SK-N-SH (cell line): ENCODE results near the gene LDB2. TPM values are rescaled to one million over a fixed set of nuclear protein-coding genes. Genes with fewer than 3 reads are reported as not detected.

Experiments used
- CTCF ChIA-PET: fragments of 300-600, 350-600 bp; formaldehyde crosslinking; extraction: SDS; loops from one replicate; lab custom pipeline; 2021; lab: Yijun Ruan, JAX
- POLR2A ChIA-PET: fragments of 350-600 bp; sonication (Branson Sonifier 250); formaldehyde crosslinking; extraction: SDS; loops from one replicate; lab custom pipeline; 2020; ENCODE audit warnings: antibody characterized with exemption, inconsistent platforms; lab: Yijun Ruan, JAX
- DNase-seq: peaks from one replicate; pipeline ENCODE4 v3.0.0; 2012
- H2AFZ ChIP-seq: fragments of 200-600 bp; sonication (generic); 2 replicates; pipeline ENCODE4 v1.8.1; 2016; ENCODE audit warnings: antibody characterized with exemption, mild to moderate bottlenecking, low read depth
- H3F3A ChIP-seq: fragments of 200-600 bp; sonication (generic); replicated peaks from 2 replicates; pipeline ENCODE3; 2016; ENCODE audit warnings: antibody characterized with exemption, mild to moderate bottlenecking; ENCODE audit not compliant: insufficient read depth
- H3K27ac ChIP-seq, 2 experiments: fragments of 200-500 bp in 1 of 2; fragments of 200-600 bp in 1 of 2; sonication (Bioruptor generic) in 1 of 2; sonication (generic), shearing (Covaris generic) in 1 of 2; 2 replicates each; pipeline versions ENCODE4 v1.5.1 to v1.6.1; 2014 to 2016; ENCODE audit warnings: low read depth in 2 of 2, inconsistent platforms in 1 of 2, low read length in 1 of 2, mild to moderate bottlenecking in 1 of 2, mixed read lengths in 1 of 2
- H3K27me3 ChIP-seq: fragments of 200-600 bp; sonication (generic), shearing (Covaris generic); 2 replicates; pipeline ENCODE4 v1.6.1; 2016; ENCODE audit warnings: mixed run types; ENCODE audit not compliant: insufficient read depth
- H3K36me3 ChIP-seq, 2 experiments: fragments of 200-500 bp in 1 of 2; fragments of 200-600 bp in 1 of 2; sonication (Bioruptor generic) in 1 of 2; sonication (generic) in 1 of 2; replicated peaks in 1 of 2; 2 replicates each; pipeline versions ENCODE3 to v1.5.1; 2014 to 2016; ENCODE audit warnings: low read length in 1 of 2, mild to moderate bottlenecking in 1 of 2; ENCODE audit not compliant: insufficient read depth in 2 of 2, control insufficient read depth in 1 of 2
- H3K4me1 ChIP-seq, 2 experiments: fragments of 200-500 bp in 1 of 2; fragments of 200-600 bp in 1 of 2; sonication (Bioruptor generic) in 1 of 2; sonication (generic), shearing (Covaris generic) in 1 of 2; 2 replicates each; pipeline versions ENCODE4 v1.5.1 to v1.6.1; 2014 to 2016; ENCODE audit warnings: low read depth in 1 of 2, low read length in 1 of 2, mixed run types in 1 of 2; ENCODE audit not compliant: insufficient read depth in 2 of 2, control insufficient read depth in 1 of 2
- H3K4me2 ChIP-seq: fragments of 200-600 bp; sonication (generic), shearing (Covaris generic); 2 replicates; pipeline ENCODE4 v1.6.1; 2017; ENCODE audit warnings: mixed run types
- H3K4me3 ChIP-seq, 2 experiments: fragments of 200-500 bp in 1 of 2; fragments of 200-600 bp in 1 of 2; sonication (Bioruptor generic) in 1 of 2; sonication (generic), shearing (Covaris generic) in 1 of 2; 2 replicates each; pipeline versions ENCODE4 v1.5.1 to v1.8.1; 2014 to 2016; ENCODE audit warnings: low read depth in 2 of 2, inconsistent platforms in 1 of 2, low read length in 1 of 2, mild to moderate bottlenecking in 1 of 2, mixed read lengths in 1 of 2, moderate library complexity in 1 of 2
- H3K79me2 ChIP-seq: fragments of 200-600 bp; sonication (generic); 2 replicates; pipeline ENCODE4 v1.8.1; 2017; ENCODE audit warnings: mild to moderate bottlenecking; ENCODE audit not compliant: insufficient read depth
- H3K9ac ChIP-seq: fragments of 200-600 bp; sonication (generic); 2 replicates; pipeline ENCODE4 v1.6.1; 2017; ENCODE audit warnings: mixed run types
- H3K9me2 ChIP-seq: fragments of 200-600 bp; sonication (generic); 2 replicates; pipeline ENCODE4 v1.6.1; 2017; ENCODE audit warnings: mixed run types
- H3K9me3 ChIP-seq: fragments of 200-600 bp; sonication (generic); 2 replicates; pipeline ENCODE4 v1.6.1; 2017; ENCODE audit warnings: mixed run types, mild to moderate bottlenecking, moderate library complexity
- H4K20me1 ChIP-seq: fragments of 200-600 bp; sonication (generic); 2 replicates; pipeline ENCODE4 v1.6.1; 2017; ENCODE audit warnings: mild to moderate bottlenecking, mixed run types; ENCODE audit not compliant: insufficient read depth
- EZH2phosphoT487 ChIP-seq: fragments of 200-600 bp; sonication (generic); IDR thresholded peaks from 2 replicates; pipeline ENCODE4 v1.6.1; 2017; ENCODE audit warnings: low read depth, mixed run types, mild to moderate bottlenecking, antibody characterized with exemption, moderate library complexity, borderline replicate concordance
- GABPA ChIP-seq: IDR thresholded peaks from 2 replicates; pipeline ENCODE4 v1.4.0; 2012; ENCODE audit warnings: low read depth, mild to moderate bottlenecking
- MEF2A ChIP-seq: IDR thresholded peaks from 2 replicates; pipeline ENCODE4 v1.4.0; 2012; ENCODE audit warnings: low read depth, borderline replicate concordance
- RAD21 ChIP-seq: IDR thresholded peaks from 2 replicates; pipeline ENCODE4 v1.6.1; 2012; ENCODE audit warnings: mild to moderate bottlenecking, low read length
- RFX5 ChIP-seq: IDR thresholded peaks from 2 replicates; pipeline ENCODE4 v1.6.1; 2012; ENCODE audit warnings: mild to moderate bottlenecking, improper control_type of control experiment, low read length
- SMC3 ChIP-seq: IDR thresholded peaks from 2 replicates; pipeline ENCODE4 v1.6.1; 2012; ENCODE audit warnings: low read depth, low read length, improper control_type of control experiment
- TAF1 ChIP-seq: IDR thresholded peaks from 2 replicates; pipeline ENCODE4 v1.6.1; 2012; ENCODE audit warnings: low read depth, mild to moderate bottlenecking, low read length, moderate library complexity, borderline replicate concordance
- TEAD4 ChIP-seq: IDR thresholded peaks from 2 replicates; pipeline ENCODE4 v1.4.0; 2012; ENCODE audit warnings: mild to moderate bottlenecking, borderline replicate concordance; ENCODE audit not compliant: insufficient read depth
- USF1 ChIP-seq: IDR thresholded peaks from 2 replicates; pipeline ENCODE4 v1.4.0; 2012; ENCODE audit warnings: low read depth, borderline replicate concordance
- YY1 ChIP-seq: IDR thresholded peaks from 2 replicates; pipeline ENCODE4 v1.4.0; 2012; ENCODE audit warnings: low read depth, mild to moderate bottlenecking
- WGBS: methylation state at CpG from one replicate; pipeline ENCODE4 v1.1.6; 2017; ENCODE audit warnings: low lambda C conversion rate; 5-methylcytosine and 5-hydroxymethylcytosine counted together
- polyA plus RNA-seq, 3 experiments: library from polyadenylated mRNA; depleted of rRNA; stranded (reverse); fragments of >200 nt; gene quantifications; 2 replicates each; pipeline ENCODE4 v1.2.3, GENCODE V29; 2012
- TF ChIP-seq, protein P1 (sequence below): IDR thresholded peaks from 2 replicates; pipeline ENCODE4 v1.4.0; 2012; ENCODE audit warnings: low read depth, borderline replicate concordance
- TF ChIP-seq, protein P2 (sequence below): fragments of 150-350 bp; IDR thresholded peaks from 2 replicates; pipeline ENCODE4 v1.6.1; 2016; ENCODE audit warnings: mild to moderate bottlenecking, low read depth, low read length

The LDB2 gene
- polyA plus RNA-seq, 1 of the 3 experiments (the other 2 are of a cell fraction) = 11.0 TPM

- no peak for DNase-seq
- Histone ChIP-seq H3K4me2 (no peak overlapping the region), H3K9me3 (no peaks in the 10 kb centered on the region), H3K4me1 (peaks cover 0 to 18% of the 10 kb centered on the region in 2 experiments; a peak in 2 of 4 replicates), H3K4me3 (no peak overlapping the region), H3K79me2 (no peaks in the 10 kb centered on the region), H3K9me2 (no peaks in the 10 kb centered on the region), H3K36me3 (no peaks in the 10 kb centered on the region), H2AFZ (no peak overlapping the region), H3K9ac (no peak overlapping the region), H4K20me1 (no peaks in the 10 kb centered on the region), H3F3A (peaks cover 6% of the 10 kb centered on the region), H3K27me3 (no peaks in the 10 kb centered on the region), H3K27ac (no peak overlapping the region)
- POLR2A ChIA-PET = no interaction called here
- CTCF ChIA-PET = no interaction called here
- no peak for TF ChIP-seq TAF1
- 64% methylated on average over 1 of the region's 1 CpG for WGBS
Measured at GRCh38 chr4:16691450-16691849, 207.0 kb downstream of the LDB2 start.

GRCh38 chr4:16687845-16688244, 210.6 kb downstream of the LDB2 start:
- no peak for DNase-seq
- Histone ChIP-seq H3K27ac (no peak overlapping the region), H4K20me1 (no peaks in the 10 kb centered on the region), H3K4me2 (no peak overlapping the region), H3F3A (peaks cover 10% of the 10 kb centered on the region), H3K36me3 (no peaks in the 10 kb centered on the region), H3K9me2 (no peaks in the 10 kb centered on the region), H2AFZ (no peak overlapping the region), H3K27me3 (no peaks in the 10 kb centered on the region), H3K4me3 (no peak overlapping the region), H3K9me3 (no peaks in the 10 kb centered on the region), H3K9ac (no peak overlapping the region), H3K79me2 (no peaks in the 10 kb centered on the region), H3K4me1 (peaks cover 0 to 43% of the 10 kb centered on the region in 2 experiments; a peak in 2 of 4 replicates)
- TF ChIP-seq YY1 (no peak), EZH2phosphoT487 (no peak), TEAD4 (no peak), SMC3 (no peak), MEF2A (no peak), RFX5 (no peak), GABPA (no peak), USF1 (no peak), RAD21 (no peak)
- TF ChIP-seq, protein P1, sequence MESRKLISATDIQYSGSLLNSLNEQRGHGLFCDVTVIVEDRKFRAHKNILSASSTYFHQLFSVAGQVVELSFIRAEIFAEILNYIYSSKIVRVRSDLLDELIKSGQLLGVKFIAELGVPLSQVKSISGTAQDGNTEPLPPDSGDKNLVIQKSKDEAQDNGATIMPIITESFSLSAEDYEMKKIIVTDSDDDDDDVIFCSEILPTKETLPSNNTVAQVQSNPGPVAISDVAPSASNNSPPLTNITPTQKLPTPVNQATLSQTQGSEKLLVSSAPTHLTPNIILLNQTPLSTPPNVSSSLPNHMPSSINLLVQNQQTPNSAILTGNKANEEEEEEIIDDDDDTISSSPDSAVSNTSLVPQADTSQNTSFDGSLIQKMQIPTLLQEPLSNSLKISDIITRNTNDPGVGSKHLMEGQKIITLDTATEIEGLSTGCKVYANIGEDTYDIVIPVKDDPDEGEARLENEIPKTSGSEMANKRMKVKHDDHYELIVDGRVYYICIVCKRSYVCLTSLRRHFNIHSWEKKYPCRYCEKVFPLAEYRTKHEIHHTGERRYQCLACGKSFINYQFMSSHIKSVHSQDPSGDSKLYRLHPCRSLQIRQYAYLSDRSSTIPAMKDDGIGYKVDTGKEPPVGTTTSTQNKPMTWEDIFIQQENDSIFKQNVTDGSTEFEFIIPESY = no peak
- TF ChIP-seq, protein P2, sequence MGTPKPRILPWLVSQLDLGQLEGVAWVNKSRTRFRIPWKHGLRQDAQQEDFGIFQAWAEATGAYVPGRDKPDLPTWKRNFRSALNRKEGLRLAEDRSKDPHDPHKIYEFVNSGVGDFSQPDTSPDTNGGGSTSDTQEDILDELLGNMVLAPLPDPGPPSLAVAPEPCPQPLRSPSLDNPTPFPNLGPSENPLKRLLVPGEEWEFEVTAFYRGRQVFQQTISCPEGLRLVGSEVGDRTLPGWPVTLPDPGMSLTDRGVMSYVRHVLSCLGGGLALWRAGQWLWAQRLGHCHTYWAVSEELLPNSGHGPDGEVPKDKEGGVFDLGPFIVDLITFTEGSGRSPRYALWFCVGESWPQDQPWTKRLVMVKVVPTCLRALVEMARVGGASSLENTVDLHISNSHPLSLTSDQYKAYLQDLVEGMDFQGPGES = no peak
- ChIA-PET CTCF (no interaction called here), POLR2A (no interaction called here)
- WGBS = 74% methylated on average over 3 of the region's 3 CpGs
